ENCODE data around the gene FN1. TPM values are rescaled to one million over a fixed set of nuclear protein-coding genes. Genes with fewer than 3 reads are reported as not detected.

The FN1 gene
- 31,457 and 31,461 TPM in 2 replicates for total RNA-seq

GRCh38 chr2:215435870-215436704 is at the start of gene FN1:
FN1 (minus strand) TSS chr2:215436068; CDS start chr2:215435802, 266 bp downstream.

GRCh38 chr2:215311625-215312396 is 124.1 kb downstream of the FN1 start, which contains the start of gene ATIC:
ATIC (plus strand) TSS chr2:215312059; CDS start chr2:215312143, 84 bp downstream.

Other genes starting within 250 kb of the FN1 start
- gene ATIC, start 124.0 kb downstream of the FN1 start, total RNA-seq = 42.4 and 57.2 TPM in 2 replicates